Neural progenitor cell (in vitro differentiated cells): ENCODE data around the gene OMP. TPM values are rescaled to one million over a fixed set of nuclear protein-coding genes. Genes with fewer than 3 reads are reported as not detected.
A peak's percentile ranks its signal among the peaks of the same experiment; 100 is the strongest.
"Not testable (repeated sequence)": the region's sequence is repeated elsewhere in the genome, so short reads cannot be mapped to it uniquely, and the experiment has no call there.

ENCODE experiments used
- DNase-seq: peaks from one replicate; pipeline ENCODE4 v3.0.0-alpha.2; 2016; ENCODE audit warnings: low spot score
- H2AFZ ChIP-seq: fragments of 200-600 bp; sonication (generic); replicated peaks from 2 replicates; pipeline ENCODE4 v1.6.1; 2016; ENCODE audit warnings: antibody characterized with exemption
- H3F3A ChIP-seq: fragments of 200-600 bp; sonication (generic); 2 replicates; pipeline ENCODE4 v1.6.1; 2016; ENCODE audit warnings: antibody characterized with exemption, low read depth
- H3K27ac ChIP-seq: fragments of 200-600 bp; sonication (generic); 2 replicates; pipeline ENCODE4 v1.5.1; 2016; ENCODE audit warnings: mild to moderate bottlenecking
- H3K27me3 ChIP-seq: fragments of 200-600 bp; sonication (generic); 2 replicates; pipeline ENCODE4 v1.6.1; 2016; ENCODE audit warnings: mild to moderate bottlenecking, moderate library complexity
- H3K36me3 ChIP-seq: fragments of 200-600 bp; sonication (generic); 2 replicates; pipeline ENCODE4 v1.5.1; 2016
- H3K4me1 ChIP-seq: fragments of 200-600 bp; sonication (generic); 2 replicates; pipeline ENCODE4 v1.6.1; 2016; ENCODE audit warnings: mixed run types
- H3K4me2 ChIP-seq: fragments of 200-600 bp; sonication (generic); 2 replicates; pipeline ENCODE4 v1.6.1; 2016
- H3K4me3 ChIP-seq: fragments of 200-600 bp; sonication (generic); 2 replicates; pipeline ENCODE4 v1.5.1; 2016
- H3K79me2 ChIP-seq: fragments of 200-600 bp; sonication (generic); 2 replicates; pipeline ENCODE4 v1.6.1; 2016; ENCODE audit warnings: low read depth
- H3K9ac ChIP-seq: fragments of 200-600 bp; sonication (generic); 2 replicates; pipeline ENCODE4 v1.6.1; 2016
- H3K9me3 ChIP-seq: fragments of 200-600 bp; sonication (generic); 2 replicates; pipeline ENCODE4 v1.5.1; 2016; ENCODE audit warnings: low read depth
- H4K20me1 ChIP-seq: fragments of 200-600 bp; sonication (generic); 2 replicates; pipeline ENCODE4 v1.6.1; 2016; ENCODE audit warnings: low read depth
- H3K27ac Mint-ChIP-seq: 3 replicates; pipeline ENCODE4 v1.8.0; 2021; ENCODE audit warnings: mixed read lengths
- H3K27me3 Mint-ChIP-seq: 2 replicates; pipeline ENCODE4 v1.8.0; 2022; ENCODE audit warnings: low read depth, mild to moderate bottlenecking, inconsistent platforms, moderate library complexity, mixed read lengths; ENCODE audit not compliant: insufficient read depth
- H3K36me3 Mint-ChIP-seq: 3 replicates; pipeline ENCODE4 v1.8.0; 2021; ENCODE audit warnings: mixed read lengths
- H3K4me1 Mint-ChIP-seq: 3 replicates; pipeline ENCODE4 v1.8.0; 2021; ENCODE audit warnings: mixed read lengths
- H3K4me3 Mint-ChIP-seq: 3 replicates; pipeline ENCODE4 v1.8.0; 2021; ENCODE audit warnings: mild to moderate bottlenecking, moderate library complexity, mixed read lengths
- H3K9me3 Mint-ChIP-seq: 3 replicates; pipeline ENCODE4 v1.8.0; 2020; ENCODE audit warnings: mixed read lengths
- EZH2 ChIP-seq: fragments of 200-600 bp; sonication (generic); IDR thresholded peaks from 2 replicates; pipeline ENCODE4 v1.6.1; 2017; ENCODE audit warnings: antibody characterized with exemption, mild to moderate bottlenecking, moderate library complexity
- EZH2phosphoT487 ChIP-seq: fragments of 200-600 bp; sonication (generic); IDR thresholded peaks from 2 replicates; pipeline ENCODE4 v1.6.1; 2017; ENCODE audit warnings: antibody characterized with exemption
- total RNA-seq: library from RNA; depleted of rRNA; stranded (reverse); fragments of >200 nt; gene quantifications from 2 replicates; pipeline ENCODE4 v1.2.3, GENCODE V29; 2015; ENCODE audit warnings: low replicate concordance
- TF ChIP-seq, protein P1 (sequence below): fragments of 200-600 bp; sonication (generic); IDR thresholded peaks from 2 replicates; pipeline ENCODE4 v1.5.1; 2017; ENCODE audit warnings: antibody characterized with exemption, mild to moderate bottlenecking

Gene OMP
- total RNA-seq, 1 donor from 2014 or later: not detected

DNA sequence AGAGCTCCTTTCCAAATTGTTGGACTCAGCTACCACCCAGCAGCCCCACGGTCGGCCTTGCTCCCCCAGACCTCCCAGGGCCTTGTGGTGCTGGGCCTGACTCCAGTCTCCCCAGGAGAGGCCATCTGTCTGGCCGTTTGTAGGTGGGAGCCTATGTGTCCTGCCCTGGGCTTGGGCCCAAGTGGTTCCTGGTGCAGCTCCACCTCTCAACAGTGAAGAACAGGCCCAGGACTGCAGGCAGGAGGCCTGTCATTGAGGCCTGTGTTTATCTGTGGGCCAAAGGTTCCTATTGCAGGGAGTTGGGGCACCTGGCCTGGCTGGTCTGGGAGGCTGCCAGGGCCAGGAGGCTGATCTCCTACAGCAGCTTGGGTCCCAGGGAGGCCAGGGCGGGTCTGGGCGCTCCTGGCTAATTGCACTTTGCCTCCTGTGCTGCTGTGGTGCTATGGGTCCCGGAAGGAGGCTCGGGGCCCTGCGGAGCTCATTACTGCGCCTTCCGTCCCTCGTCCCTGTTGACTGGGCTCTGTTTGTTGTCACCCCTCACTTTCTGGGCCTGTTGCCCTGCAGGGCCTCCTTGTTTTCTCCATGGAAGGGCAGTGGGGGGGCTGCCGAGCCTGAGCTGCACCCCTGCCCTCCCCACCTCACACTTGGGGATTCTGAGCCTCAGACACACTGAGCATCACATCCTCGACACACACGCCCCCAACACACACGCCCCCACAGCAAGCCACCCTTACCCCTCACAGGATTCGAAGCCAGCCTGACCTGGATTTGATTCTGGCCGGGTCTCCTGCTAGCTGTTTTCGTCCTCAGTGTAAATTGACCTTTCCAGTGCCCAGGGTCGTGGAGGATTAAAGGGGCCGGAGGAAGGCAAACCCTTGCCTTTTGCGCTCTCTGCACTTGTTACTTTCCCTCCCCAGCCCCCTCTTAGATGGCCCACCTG lies 6.8 kb upstream of the OMP start:
- H3K36me3 Mint-ChIP-seq: no peaks in the 10 kb centered on the region
- H3K4me3 ChIP-seq: no peak overlapping the region
- no peak overlapping the region for H3K9ac ChIP-seq
- peak; percentile 27 for DNase-seq
- H3K27me3 Mint-ChIP-seq: peaks cover 4% of the 10 kb centered on the region
- H3K79me2 ChIP-seq: no peaks in the 10 kb centered on the region
- peaks cover 6% of the 10 kb centered on the region for H3K9me3 Mint-ChIP-seq
- H3K27ac ChIP-seq: no peak overlapping the region
- H3K4me1 Mint-ChIP-seq: peaks cover 7% of the 10 kb centered on the region
- no peaks in the 10 kb centered on the region for H3K36me3 ChIP-seq
- peak overlapping the region; percentile 24 for H3K4me3 Mint-ChIP-seq
- H2AFZ ChIP-seq: no peak overlapping the region
- peak overlapping the region; percentile 78 for H3K27ac Mint-ChIP-seq
- no peaks in the 10 kb centered on the region for H3K9me3 ChIP-seq
- H3K4me2 ChIP-seq: no peak overlapping the region
- TF ChIP-seq EZH2phosphoT487 (no peak), EZH2 (no peak)
- TF ChIP-seq, protein P1, sequence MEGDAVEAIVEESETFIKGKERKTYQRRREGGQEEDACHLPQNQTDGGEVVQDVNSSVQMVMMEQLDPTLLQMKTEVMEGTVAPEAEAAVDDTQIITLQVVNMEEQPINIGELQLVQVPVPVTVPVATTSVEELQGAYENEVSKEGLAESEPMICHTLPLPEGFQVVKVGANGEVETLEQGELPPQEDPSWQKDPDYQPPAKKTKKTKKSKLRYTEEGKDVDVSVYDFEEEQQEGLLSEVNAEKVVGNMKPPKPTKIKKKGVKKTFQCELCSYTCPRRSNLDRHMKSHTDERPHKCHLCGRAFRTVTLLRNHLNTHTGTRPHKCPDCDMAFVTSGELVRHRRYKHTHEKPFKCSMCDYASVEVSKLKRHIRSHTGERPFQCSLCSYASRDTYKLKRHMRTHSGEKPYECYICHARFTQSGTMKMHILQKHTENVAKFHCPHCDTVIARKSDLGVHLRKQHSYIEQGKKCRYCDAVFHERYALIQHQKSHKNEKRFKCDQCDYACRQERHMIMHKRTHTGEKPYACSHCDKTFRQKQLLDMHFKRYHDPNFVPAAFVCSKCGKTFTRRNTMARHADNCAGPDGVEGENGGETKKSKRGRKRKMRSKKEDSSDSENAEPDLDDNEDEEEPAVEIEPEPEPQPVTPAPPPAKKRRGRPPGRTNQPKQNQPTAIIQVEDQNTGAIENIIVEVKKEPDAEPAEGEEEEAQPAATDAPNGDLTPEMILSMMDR: no peak
- no peaks in the 10 kb centered on the region for H3F3A ChIP-seq
- H4K20me1 ChIP-seq: peaks cover 2% of the 10 kb centered on the region
- H3K4me1 ChIP-seq: peaks cover 11% of the 10 kb centered on the region
- H3K27me3 ChIP-seq: no peaks in the 10 kb centered on the region

DNA sequence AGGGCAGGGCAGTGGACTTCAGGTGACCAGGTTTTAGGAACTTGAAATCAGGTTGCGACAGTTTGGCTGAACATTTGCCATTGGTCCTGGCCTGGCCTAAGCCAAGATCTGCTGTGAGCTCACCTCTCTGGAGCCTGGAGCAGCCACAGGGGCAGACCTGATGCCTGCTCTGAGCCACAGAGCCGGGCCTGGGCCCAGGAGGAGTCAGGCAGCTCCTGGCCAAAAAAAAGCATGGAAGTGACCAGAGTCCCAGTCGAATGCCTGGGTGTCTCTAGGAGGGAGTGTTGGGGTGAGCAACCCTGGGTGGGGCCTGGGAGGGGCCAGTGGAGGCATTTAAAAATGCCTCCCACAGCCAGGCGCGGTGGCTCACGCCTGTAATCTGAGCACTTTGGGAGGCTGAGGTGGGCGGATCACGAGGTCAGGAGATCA lies 6.0 kb upstream of the OMP start:
- Histone ChIP-seq H4K20me1 (no peaks in the 10 kb centered on the region), H3K27me3 (no peaks in the 10 kb centered on the region), H3K9ac (no peak overlapping the region), H3K4me1 (peaks cover 11% of the 10 kb centered on the region), H3F3A (no peaks in the 10 kb centered on the region), H3K9me3 (no peaks in the 10 kb centered on the region), H3K36me3 (no peaks in the 10 kb centered on the region), H3K79me2 (no peaks in the 10 kb centered on the region), H2AFZ (no peak overlapping the region), H3K27ac (no peak overlapping the region), H3K4me3 (no peak overlapping the region), H3K4me2 (no peak overlapping the region)
- Mint-ChIP-seq H3K27ac (peak overlapping the region; percentile 78), H3K4me3 (no peak overlapping the region), H3K36me3 (peaks cover 2% of the 10 kb centered on the region), H3K9me3 (peaks cover 8% of the 10 kb centered on the region), H3K27me3 (peaks cover 7% of the 10 kb centered on the region), H3K4me1 (peaks cover 7% of the 10 kb centered on the region)
- no peak for DNase-seq
- no peak for TF ChIP-seq EZH2phosphoT487
- TF ChIP-seq, protein P1: no peak
- TF ChIP-seq EZH2: no peak

DNA sequence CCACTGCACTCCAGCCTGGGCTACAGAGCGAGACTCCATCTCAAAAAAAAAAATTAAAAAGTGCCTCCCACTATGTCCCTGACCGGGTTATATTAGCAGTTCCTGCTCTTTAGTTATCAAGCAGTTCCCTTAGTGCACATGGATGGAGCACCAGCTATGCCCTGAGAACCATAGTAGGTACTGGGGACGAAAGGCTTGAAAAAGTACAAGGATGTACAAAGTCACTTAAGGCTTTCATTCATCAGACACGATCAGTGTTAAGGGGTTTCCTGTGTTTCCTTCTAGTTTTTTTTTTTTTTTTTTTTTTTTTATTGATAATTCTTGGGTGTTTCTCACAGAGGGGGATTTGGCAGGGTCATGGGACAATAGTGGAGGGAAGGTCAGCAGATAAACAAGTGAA lies 5.5 kb upstream of the OMP start:
- not testable (repeated sequence) for H3K36me3 Mint-ChIP-seq, H3K9me3 Mint-ChIP-seq, H3K9me3 ChIP-seq, H3F3A ChIP-seq, H3K27me3 ChIP-seq, H3K4me3 Mint-ChIP-seq, DNase-seq, H3K4me3 ChIP-seq, H4K20me1 ChIP-seq, H3K27ac ChIP-seq, H3K79me2 ChIP-seq, H3K4me1 Mint-ChIP-seq, H3K9ac ChIP-seq, H3K27ac Mint-ChIP-seq, H3K4me2 ChIP-seq, H3K36me3 ChIP-seq, H2AFZ ChIP-seq, H3K27me3 Mint-ChIP-seq
- H3K4me1 ChIP-seq: peaks cover 11% of the 10 kb centered on the region
